Hepatocyte (in vitro differentiated cells): ENCODE data around the gene ANKS1B.

Source experiments
- EZH2phosphoT487 ChIP-seq: fragments of 200-600 bp; sonication (generic); IDR thresholded peaks from one replicate; pipeline ENCODE4 v1.6.1; 2018; ENCODE audit warnings: antibody characterized with exemption, mild to moderate bottlenecking, low read depth, moderate library complexity; ENCODE audit not compliant: unreplicated experiment, severe bottlenecking
- TF ChIP-seq, protein P1 (sequence below): fragments of 200-600 bp; sonication (generic); IDR thresholded peaks from 2 replicates; pipeline ENCODE4 v1.5.1; 2016; ENCODE audit warnings: antibody characterized with exemption, mild to moderate bottlenecking; ENCODE audit not compliant: poor library complexity

GRCh38 chr12:98868076-98868475 is 1116.7 kb downstream of the ANKS1B start:
- no peak for TF ChIP-seq EZH2phosphoT487
- TF ChIP-seq, protein P1, sequence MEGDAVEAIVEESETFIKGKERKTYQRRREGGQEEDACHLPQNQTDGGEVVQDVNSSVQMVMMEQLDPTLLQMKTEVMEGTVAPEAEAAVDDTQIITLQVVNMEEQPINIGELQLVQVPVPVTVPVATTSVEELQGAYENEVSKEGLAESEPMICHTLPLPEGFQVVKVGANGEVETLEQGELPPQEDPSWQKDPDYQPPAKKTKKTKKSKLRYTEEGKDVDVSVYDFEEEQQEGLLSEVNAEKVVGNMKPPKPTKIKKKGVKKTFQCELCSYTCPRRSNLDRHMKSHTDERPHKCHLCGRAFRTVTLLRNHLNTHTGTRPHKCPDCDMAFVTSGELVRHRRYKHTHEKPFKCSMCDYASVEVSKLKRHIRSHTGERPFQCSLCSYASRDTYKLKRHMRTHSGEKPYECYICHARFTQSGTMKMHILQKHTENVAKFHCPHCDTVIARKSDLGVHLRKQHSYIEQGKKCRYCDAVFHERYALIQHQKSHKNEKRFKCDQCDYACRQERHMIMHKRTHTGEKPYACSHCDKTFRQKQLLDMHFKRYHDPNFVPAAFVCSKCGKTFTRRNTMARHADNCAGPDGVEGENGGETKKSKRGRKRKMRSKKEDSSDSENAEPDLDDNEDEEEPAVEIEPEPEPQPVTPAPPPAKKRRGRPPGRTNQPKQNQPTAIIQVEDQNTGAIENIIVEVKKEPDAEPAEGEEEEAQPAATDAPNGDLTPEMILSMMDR, result no peak
